Measurements from ENCODE around the gene GRIK3.
A peak's percentile ranks its signal among the peaks of the same experiment; 100 is the strongest.

The GRIK3 gene

GRCh38 chr1:37037690-37038089 lies 3.4 kb upstream of the GRIK3 start:
- H3K9ac ChIP-seq (ENCODE audit: insufficient read length, low read depth): peak overlapping the region; percentile 23
- DNase-seq (ENCODE audit: low read depth, low spot score): no peak
- peaks cover 35% of the 10 kb centered on the region for H3K27me3 ChIP-seq (ENCODE audit: insufficient read depth, insufficient read length)
- H3K9me3 ChIP-seq (ENCODE audit: insufficient read depth, low read length): no peaks in the 10 kb centered on the region
- H3K36me3 ChIP-seq (ENCODE audit: insufficient read depth, insufficient read length, low read length): no peaks in the 10 kb centered on the region
- peaks cover 56% of the 10 kb centered on the region for H3K4me1 ChIP-seq (ENCODE audit: insufficient read depth, insufficient read length)
- H3K4me3 ChIP-seq (ENCODE audit: insufficient read length, low read depth): no peak overlapping the region
- TF ChIP-seq ZNF274 (IDR thresholded peaks at IDR 0.05; ENCODE audit: low read depth, low read length) (no peak), SUZ12 (IDR thresholded peaks at IDR 0.05; ENCODE audit: extremely low read depth, insufficient read depth, insufficient read length) (no peak), YY1 (IDR thresholded peaks at IDR 0.05; ENCODE audit: insufficient read depth, insufficient read length) (no peak)

- no peak for DNase-seq (ENCODE audit: low read depth, low spot score)
- peak overlapping the region; percentile 34 for H3K9ac ChIP-seq (ENCODE audit: insufficient read length, low read depth)
- TF ChIP-seq SUZ12 (IDR thresholded peaks at IDR 0.05; ENCODE audit: extremely low read depth, insufficient read depth, insufficient read length) (no peak), ZNF274 (IDR thresholded peaks at IDR 0.05; ENCODE audit: low read depth, low read length) (no peak), YY1 (IDR thresholded peaks at IDR 0.05; ENCODE audit: insufficient read depth, insufficient read length) (no peak)
- no peaks in the 10 kb centered on the region for H3K9me3 ChIP-seq (ENCODE audit: insufficient read depth, low read length)
- peak overlapping the region; percentile 17 for H3K4me3 ChIP-seq (ENCODE audit: insufficient read length, low read depth)
- H3K4me1 ChIP-seq (ENCODE audit: insufficient read depth, insufficient read length): peaks cover 55% of the 10 kb centered on the region
- H3K36me3 ChIP-seq (ENCODE audit: insufficient read depth, insufficient read length, low read length): no peaks in the 10 kb centered on the region
- peaks cover 45% of the 10 kb centered on the region for H3K27me3 ChIP-seq (ENCODE audit: insufficient read depth, insufficient read length)
Observed at GRCh38 chr1:37036667-37037053, 2.3 kb upstream of the GRIK3 start.

GRCh38 chr1:37035796-37036666 lies 1.7 kb upstream of the GRIK3 start:
- TF ChIP-seq YY1 (IDR thresholded peaks at IDR 0.05; ENCODE audit: insufficient read depth, insufficient read length) (no peak), SUZ12 (IDR thresholded peaks at IDR 0.05; ENCODE audit: extremely low read depth, insufficient read depth, insufficient read length) (peak; percentile 10), ZNF274 (IDR thresholded peaks at IDR 0.05; ENCODE audit: low read depth, low read length) (no peak)
- H3K9me3 ChIP-seq (ENCODE audit: insufficient read depth, low read length): no peaks in the 10 kb centered on the region
- no peak for DNase-seq (ENCODE audit: low read depth, low spot score)
- H3K36me3 ChIP-seq (ENCODE audit: insufficient read depth, insufficient read length, low read length): no peaks in the 10 kb centered on the region
- H3K4me1 ChIP-seq (ENCODE audit: insufficient read depth, insufficient read length): peaks cover 55% of the 10 kb centered on the region
- H3K4me3 ChIP-seq (ENCODE audit: insufficient read length, low read depth): peak overlapping the region; percentile 17
- H3K27me3 ChIP-seq (ENCODE audit: insufficient read depth, insufficient read length): peaks cover 51% of the 10 kb centered on the region
- peak overlapping the region; percentile 34 for H3K9ac ChIP-seq (ENCODE audit: insufficient read length, low read depth)

- Histone ChIP-seq H3K4me1 (ENCODE audit: insufficient read depth, insufficient read length) (peaks cover 51% of the 10 kb centered on the region), H3K4me3 (ENCODE audit: insufficient read length, low read depth) (peak overlapping the region; percentile 67), H3K27me3 (ENCODE audit: insufficient read depth, insufficient read length) (peaks cover 59% of the 10 kb centered on the region), H3K9me3 (ENCODE audit: insufficient read depth, low read length) (no peaks in the 10 kb centered on the region), H3K9ac (ENCODE audit: insufficient read length, low read depth) (peak overlapping the region; percentile 62), H3K36me3 (ENCODE audit: insufficient read depth, insufficient read length, low read length) (no peaks in the 10 kb centered on the region)
- DNase-seq (ENCODE audit: low read depth, low spot score): no peak
- TF ChIP-seq ZNF274 (IDR thresholded peaks at IDR 0.05; ENCODE audit: low read depth, low read length): no peak
- TF ChIP-seq SUZ12 (IDR thresholded peaks at IDR 0.05; ENCODE audit: extremely low read depth, insufficient read depth, insufficient read length): no peak
- TF ChIP-seq YY1 (IDR thresholded peaks at IDR 0.05; ENCODE audit: insufficient read depth, insufficient read length): no peak
Observed at GRCh38 chr1:37035014-37035691, 838 bp upstream of the GRIK3 start.

- DNase-seq (ENCODE audit: low read depth, low spot score): no peak
- Histone ChIP-seq H3K36me3 (ENCODE audit: insufficient read depth, insufficient read length, low read length) (no peaks in the 10 kb centered on the region), H3K4me1 (ENCODE audit: insufficient read depth, insufficient read length) (peaks cover 56% of the 10 kb centered on the region), H3K4me3 (ENCODE audit: insufficient read length, low read depth) (peak overlapping the region; percentile 67), H3K27me3 (ENCODE audit: insufficient read depth, insufficient read length) (peaks cover 71% of the 10 kb centered on the region), H3K9ac (ENCODE audit: insufficient read length, low read depth) (peak overlapping the region; percentile 86), H3K9me3 (ENCODE audit: insufficient read depth, low read length) (no peaks in the 10 kb centered on the region)
- TF ChIP-seq YY1 (IDR thresholded peaks at IDR 0.05; ENCODE audit: insufficient read depth, insufficient read length): no peak
- no peak for TF ChIP-seq ZNF274 (IDR thresholded peaks at IDR 0.05; ENCODE audit: low read depth, low read length)
- peak; percentile 94 for TF ChIP-seq SUZ12 (IDR thresholded peaks at IDR 0.05; ENCODE audit: extremely low read depth, insufficient read depth, insufficient read length)
Observed at GRCh38 chr1:37033355-37034101, 787 bp downstream of the GRIK3 start.

- peak overlapping the region; percentile 67 for H3K4me3 ChIP-seq (ENCODE audit: insufficient read length, low read depth)
- no peaks in the 10 kb centered on the region for H3K36me3 ChIP-seq (ENCODE audit: insufficient read depth, insufficient read length, low read length)
- peak overlapping the region; percentile 86 for H3K9ac ChIP-seq (ENCODE audit: insufficient read length, low read depth)
- TF ChIP-seq ZNF274 (IDR thresholded peaks at IDR 0.05; ENCODE audit: low read depth, low read length) (no peak), YY1 (IDR thresholded peaks at IDR 0.05; ENCODE audit: insufficient read depth, insufficient read length) (no peak), SUZ12 (IDR thresholded peaks at IDR 0.05; ENCODE audit: extremely low read depth, insufficient read depth, insufficient read length) (no peak)
- no peaks in the 10 kb centered on the region for H3K9me3 ChIP-seq (ENCODE audit: insufficient read depth, low read length)
- H3K27me3 ChIP-seq (ENCODE audit: insufficient read depth, insufficient read length): peaks cover 79% of the 10 kb centered on the region
- peaks cover 51% of the 10 kb centered on the region for H3K4me1 ChIP-seq (ENCODE audit: insufficient read depth, insufficient read length)
- no peak for DNase-seq (ENCODE audit: low read depth, low spot score)
Observed at GRCh38 chr1:37032660-37033354, 1.5 kb downstream of the GRIK3 start.

Data from NT2/D1 (cell line).